PFSK-1 (cell line): ENCODE measurements around the gene GORASP1.

Experiments used
- POLR2AphosphoS5 ChIP-seq: IDR thresholded peaks from 2 replicates; pipeline ENCODE4 v1.6.1; 2012; ENCODE audit warnings: low read depth, mild to moderate bottlenecking, control low read depth, low read length, moderate library complexity
- SIN3A ChIP-seq: IDR thresholded peaks from 2 replicates; pipeline ENCODE4 v1.6.1; 2012; ENCODE audit warnings: mild to moderate bottlenecking, low read length, moderate library complexity, borderline replicate concordance; ENCODE audit not compliant: insufficient read depth

DNA sequence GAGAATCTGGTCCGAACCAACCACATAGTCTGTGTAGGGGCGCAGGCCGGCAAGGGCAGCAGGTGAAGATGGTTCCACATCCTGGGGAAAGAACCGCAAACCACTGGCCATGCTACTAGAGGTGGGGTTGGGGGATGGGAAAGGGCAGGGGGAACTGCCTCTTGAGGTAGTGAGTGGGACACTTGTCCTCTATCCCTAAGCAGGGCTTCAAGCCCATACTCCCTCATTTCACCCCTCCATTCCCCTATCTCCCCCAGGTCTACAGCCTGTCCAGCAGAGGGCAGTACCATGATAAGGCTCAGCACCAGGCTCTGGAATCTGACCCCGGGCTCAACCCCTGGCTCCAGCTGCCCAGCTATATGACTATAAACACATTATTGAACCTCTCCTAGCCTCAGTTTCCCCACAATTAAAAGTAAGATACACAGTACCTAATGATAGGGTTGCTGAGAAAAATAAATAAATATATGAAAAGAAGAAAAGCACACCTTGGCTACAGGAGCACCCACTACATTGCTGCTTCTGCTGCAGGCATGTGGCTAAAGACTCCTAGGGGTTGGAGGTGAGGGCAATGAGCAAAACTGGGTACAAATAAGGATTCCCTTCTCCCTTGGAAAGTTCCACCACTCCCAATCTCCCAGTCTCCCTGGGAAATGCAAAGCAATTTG, 6.3 kb downstream of the GORASP1 start:
- TF ChIP-seq POLR2AphosphoS5 (no peak), SIN3A (no peak)
